Myocyte (in vitro differentiated cells): Measurements from ENCODE around the gene C9orf78. TPM values are rescaled to one million over a fixed set of nuclear protein-coding genes. Genes with fewer than 3 reads are reported as not detected.
A peak's percentile ranks its signal among the peaks of the same experiment; 100 is the strongest.

Source experiments
- DNase-seq: peaks from one replicate; pipeline ENCODE4 v3.0.0-alpha.2; 2012; ENCODE audit warnings: low read depth
- total RNA-seq: library from RNA; depleted of rRNA; stranded (reverse); fragments of >200 nt; gene quantifications from 2 replicates; pipeline ENCODE4 v1.2.3, GENCODE V29; 2014

C9orf78 gene
- total RNA-seq, 1 donor from 2014 or later: 48.0 TPM

DNA sequence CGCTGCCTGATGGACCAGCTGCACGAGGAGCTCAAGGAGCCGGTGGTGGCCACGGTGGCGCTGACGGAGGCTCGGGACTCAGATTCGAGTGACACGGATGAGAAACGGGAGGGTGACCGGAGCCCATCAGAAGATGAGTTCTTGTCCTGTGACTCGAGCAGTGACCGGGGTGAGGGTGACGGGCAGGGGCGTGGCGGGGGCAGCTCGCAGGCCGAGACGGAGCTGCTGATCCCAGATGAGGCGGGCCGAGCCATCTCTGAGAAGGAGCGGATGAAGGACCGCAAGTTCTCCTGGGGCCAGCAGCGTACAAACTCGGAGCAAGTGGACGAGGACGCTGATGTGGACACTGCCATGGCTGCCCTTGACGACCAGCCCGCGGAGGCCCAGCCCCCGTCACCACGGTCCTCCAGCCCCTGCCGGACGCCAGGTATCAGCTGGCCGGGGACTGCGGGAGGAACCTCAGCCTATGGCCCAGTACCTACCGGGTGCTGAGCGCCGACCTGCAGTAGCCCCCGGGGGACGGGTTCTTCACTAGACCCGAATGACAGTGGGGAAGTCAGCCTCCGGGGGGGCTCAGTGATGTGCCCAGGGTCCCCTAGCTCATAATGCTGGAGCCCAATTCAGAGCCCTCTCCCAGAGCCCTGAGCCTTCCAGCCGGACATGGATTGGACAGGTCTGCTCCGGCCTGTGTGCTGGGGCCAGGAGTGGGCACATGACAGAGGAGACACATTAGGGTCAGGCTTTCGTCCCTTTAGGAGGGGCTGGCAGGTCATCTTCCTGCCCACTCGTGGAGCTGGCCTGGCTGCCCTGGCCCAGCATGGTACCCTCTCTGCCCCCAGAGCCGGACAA, 33.2 kb upstream of the C9orf78 start:
- DNase-seq: no peak

DNA sequence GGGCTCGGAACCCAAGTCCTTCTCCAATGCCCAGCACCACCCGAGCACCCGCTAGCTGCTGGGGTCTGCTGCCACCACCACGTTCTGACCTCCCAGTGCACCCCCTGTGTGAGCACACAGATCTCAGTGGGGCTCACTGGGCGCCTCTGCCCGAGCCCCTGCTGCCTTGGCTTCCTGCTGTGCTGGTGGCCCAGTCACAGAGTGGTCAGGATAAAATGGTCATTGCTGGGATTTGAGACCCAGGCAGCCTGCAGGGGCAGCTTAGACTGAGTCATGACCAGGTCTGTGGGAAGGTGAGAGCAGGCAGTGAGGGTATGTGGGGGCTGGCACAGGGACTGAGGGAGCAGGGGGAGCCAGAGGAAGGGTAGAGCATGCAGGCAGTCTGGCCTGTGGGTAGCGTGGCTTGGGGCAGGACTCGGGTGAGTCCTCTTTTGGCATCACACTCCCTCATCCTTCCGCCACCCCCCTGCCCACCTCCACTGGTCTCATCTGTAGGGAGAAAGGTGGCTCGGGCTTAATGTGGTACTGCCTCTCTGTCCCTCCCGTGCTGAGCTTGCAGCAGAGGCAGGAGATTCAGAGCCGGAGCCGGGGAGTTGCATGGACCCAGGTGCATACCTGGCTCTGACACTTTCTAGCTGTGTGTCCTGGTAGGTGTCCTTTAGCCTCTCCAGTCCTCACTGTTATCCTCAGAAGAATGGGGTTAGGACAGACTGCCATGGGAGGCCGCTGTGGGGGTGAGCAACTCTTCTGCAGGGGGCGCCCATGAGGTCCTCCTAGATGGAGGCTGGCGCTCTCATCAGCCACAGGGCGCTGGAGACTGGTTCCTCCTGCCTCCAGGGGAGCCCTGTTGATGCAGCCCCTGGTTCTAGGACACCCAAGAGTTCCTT, 32.3 kb upstream of the C9orf78 start:
- no peak for DNase-seq

DNA sequence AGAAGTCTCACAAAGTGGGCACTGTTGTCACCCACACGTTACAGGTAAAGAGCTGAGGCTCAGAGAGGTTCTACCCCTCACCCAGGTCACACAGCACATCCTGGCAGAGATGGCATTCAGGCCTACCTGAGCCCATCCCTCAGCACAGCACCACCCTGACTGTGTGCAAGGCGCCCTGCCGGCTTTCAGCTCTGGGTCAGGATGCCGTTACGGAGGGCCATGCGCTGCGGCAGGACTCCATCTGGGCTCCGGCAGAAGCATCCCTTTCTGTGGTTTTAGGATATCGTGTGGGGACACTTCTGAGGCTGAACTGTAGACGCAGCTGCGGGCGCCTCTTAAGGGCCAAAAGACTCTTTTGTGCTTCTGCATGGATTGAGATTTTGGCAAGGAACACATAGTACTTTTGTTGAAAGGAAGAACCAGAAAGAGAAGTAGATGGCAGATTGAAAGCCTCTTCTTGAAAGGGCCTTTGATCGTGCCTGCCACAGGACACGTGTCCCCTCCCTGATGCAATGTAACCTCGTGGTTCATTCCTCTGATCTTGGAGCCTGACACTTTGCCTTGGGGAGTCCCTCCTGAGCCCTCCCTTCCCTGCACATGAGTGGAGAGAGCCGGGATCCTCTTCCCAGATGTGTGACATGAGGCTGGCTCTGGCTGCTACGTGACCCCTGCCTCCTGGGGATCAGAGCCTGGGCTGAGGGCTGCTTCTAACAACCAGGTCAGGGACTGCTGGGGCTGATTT, 31.5 kb upstream of the C9orf78 start:
- DNase-seq: no peak

DNA sequence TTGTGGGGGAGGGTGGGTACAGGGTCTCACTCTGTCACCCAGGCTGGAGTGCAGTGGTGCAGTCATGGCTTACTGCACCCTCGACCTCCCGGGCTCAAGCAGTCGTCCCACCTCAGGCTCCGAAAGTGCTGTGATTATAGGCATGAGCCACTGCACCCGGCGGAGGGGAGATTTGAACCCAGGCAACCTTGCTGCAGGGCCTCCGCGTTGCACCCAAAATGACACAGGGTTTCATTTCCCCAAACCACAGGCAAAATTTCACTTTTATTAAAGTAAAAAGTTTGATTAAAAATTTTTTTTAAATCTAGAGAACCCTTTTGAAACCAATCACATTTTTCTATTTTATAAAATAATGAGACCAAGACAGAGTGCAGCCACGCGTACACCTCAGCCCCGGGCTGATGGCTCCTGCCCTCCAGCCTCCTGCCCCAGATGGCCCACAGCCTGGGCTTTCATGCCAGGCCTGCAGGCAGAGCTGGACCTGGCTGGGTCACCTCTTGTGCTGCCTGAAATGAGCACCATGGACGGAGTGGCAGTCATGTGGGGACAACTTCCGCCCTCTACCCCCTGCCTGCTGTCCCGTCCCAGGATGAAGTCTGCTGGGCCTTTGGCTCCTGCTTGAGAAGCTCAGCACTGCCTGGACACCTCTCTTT, 30.7 kb upstream of the C9orf78 start:
- DNase-seq: no peak

DNA sequence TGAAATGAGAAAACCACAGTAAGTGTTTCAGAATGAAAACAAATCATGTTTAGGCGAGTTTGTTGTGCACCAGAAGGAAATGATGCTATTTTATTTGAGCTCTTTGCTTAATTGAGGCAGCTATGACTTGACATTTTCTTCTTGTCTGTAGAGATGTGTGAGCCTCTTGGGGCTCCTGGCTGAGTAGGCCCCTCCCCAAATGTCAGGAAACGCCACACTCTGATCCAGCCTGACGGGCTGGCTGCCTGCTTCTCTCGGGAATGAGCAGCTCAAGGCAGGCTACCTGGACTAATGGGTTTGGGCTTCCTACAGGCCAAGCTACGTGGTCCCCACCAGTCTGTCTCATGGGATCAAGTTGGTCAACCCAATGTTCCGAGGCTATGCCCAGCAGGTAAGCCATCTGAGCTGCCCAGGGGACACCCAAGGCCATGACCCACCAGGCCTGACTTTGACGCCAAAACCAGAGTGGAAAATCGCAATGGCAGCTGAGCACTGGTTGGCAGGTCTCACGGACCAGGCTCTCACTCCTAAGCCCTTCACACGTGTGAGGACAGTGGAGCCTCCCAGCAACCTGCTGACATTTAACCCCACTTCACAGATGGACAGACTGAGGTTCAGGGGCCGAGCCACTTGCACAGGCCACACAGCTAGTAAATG, 30.0 kb upstream of the C9orf78 start:
- DNase-seq: no peak

DNA sequence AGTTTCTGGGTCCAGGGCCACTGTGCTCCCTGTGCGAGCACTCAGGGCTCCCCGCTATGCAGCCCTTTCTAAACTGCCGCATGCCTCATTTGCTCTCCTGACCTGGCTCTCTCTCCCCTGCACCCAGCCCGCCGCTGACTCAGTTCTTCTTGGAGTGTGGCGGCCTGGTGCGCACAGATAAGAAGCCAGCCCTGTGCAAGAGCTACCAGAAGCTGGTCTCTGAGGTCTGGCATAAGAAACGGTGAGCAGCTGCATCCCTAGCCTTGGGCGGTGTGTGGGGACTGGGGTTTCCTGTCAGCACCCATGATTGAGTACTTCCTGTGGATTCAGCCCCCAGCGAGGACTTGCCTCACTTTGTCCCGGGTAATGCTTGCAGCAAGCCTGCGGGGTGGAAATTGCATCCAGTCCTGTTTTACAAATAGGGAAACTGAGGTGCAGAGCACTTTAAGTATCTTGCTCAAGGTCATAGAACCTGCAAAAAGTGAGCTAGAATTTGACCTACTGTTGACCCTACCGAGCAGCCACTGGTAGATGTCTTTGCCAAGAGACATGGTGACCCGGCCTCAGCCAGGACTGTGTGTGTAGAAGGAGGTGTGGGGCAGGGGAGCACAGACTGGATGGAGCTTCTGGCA, 28.1 kb upstream of the C9orf78 start:
- DNase-seq: peak; percentile 30

DNA sequence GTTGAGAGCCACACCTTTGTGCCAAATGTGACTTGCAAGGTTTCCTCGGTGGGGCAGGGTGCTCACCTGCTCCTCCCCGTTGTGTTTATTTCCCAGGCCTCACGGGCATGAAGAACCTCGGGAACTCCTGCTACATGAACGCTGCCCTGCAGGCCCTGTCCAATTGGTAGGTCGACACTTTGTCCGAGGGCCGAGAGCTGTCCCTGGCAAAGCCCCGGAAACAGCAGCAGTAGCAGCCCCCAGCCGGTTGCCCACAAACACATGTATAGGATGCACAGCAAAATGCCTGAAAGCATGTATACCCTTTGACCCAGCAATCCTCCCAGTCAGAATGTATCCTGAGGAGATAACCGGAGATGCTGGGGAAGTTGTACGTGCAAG, 26.4 kb upstream of the C9orf78 start:
- DNase-seq: no peak

DNA sequence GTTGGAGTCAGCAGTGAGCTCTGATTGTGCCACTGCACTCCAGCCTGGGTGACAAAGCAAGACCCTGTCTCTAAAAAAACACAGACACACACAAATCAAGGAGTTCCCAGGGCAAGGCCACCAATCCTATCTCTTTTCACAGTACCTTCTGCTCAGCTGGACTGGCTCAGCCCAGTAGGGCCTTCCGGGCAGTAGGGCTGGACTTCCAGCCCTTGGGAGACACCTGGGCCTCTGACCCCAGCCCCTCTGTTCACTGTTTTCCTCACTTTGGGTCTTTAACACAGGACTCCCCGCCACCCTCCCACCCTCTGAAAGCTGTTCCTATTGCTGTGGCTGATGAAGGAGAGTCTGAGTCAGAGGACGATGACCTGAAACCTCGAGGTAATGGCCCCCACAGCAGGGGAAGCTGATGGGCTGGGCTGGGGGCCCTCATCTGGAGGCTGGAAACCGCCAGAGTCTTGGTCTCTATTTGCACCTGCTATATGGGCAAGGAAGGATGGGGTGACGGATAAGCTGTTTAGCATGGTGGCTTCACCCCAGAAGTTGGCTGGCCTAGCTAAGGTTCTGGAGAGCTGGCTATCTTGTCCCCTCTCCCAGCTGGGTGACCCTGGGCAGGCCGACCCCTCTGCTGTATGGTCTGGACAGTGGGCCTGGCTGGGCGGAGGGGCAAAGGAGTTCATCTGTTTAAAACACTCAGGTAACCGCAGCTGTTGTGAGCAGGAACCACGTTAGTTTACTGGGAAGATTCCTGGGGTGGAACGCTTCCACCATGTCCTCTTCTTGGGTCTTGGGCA, 25.8 kb upstream of the C9orf78 start:
- no peak for DNase-seq

DNA sequence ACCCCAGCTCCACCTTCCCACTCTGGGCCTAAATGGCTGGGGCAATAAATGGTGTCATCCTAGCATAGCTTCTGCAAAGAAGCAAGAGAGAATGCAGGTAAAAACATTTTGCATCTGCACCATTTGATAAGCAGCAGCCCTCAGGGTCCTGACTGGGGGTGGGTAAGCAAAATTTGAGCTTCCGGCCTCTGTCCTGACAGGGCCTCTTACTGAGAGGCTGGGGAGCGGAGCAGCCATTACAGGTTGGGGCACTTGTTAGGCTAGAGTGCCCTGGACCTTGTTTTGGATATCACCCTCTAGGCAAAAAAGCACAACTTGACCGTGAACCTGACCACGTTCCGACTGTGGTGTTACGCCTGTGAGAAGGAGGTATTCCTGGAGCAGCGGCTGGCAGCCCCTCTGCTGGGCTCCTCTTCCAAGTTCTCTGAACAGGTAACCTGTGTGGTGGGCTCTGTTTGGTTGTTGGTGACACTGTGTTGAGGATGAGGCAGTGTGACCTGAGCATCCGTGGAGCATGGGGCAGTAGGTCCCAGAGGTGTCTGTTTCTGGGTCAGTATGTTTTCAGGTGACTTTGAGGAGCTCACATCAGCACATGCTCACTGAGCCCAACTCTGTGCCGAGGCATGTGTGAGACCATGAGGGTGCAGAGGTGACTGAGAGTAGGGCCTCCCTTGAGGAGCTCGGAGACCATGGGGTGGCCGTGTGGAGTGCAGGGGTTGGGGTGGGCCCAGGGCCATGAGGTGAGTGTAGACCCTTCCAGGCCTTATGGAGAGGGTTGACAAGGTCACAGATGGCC, 23.3 kb upstream of the C9orf78 start:
- DNase-seq: no peak

DNA sequence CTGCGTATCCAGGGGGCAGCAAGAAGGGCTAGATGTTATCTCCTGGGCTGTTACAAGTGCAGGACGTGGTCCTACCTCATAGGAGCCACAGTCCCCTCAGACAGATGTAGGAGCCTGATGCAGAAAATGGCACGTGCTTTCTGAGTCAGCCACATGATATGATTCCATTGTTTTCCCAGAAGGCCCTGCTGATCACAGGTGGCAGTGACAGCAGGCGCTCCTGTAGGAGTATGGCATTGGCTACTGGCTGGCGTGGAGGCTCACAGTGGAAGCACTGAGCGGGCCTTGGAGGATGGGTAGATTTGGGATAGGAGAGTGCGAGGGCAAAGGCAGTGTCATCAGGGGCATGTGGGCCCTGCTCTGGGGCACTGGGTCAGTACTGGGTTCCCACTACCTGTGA, 22.1 kb upstream of the C9orf78 start:
- no peak for DNase-seq

DNA sequence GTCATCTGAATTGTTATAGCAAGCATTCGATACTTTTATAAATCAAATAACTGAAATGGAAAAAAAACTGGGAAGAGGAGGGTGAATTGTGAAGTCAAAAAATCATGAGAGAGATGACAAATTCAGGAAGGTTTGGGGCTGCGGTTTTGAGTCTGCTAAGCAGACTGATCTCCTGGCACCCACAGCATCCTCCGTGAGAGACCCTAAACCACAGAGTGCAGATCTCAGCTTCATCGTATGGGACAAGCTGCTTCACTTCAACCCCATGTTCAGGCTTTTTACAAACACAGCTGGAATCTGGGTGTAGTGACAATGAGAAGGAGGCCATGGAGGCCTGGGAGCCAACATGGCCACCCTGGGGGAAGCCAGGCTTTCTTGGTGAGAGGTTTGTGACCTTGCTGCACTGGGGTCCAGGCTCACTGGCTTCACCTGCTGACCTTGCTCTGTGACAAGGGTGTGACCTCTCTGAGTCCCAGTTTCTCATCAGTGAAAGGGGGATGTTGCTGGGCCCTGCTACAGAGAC, 19.6 kb upstream of the C9orf78 start:
- DNase-seq: no peak

DNA sequence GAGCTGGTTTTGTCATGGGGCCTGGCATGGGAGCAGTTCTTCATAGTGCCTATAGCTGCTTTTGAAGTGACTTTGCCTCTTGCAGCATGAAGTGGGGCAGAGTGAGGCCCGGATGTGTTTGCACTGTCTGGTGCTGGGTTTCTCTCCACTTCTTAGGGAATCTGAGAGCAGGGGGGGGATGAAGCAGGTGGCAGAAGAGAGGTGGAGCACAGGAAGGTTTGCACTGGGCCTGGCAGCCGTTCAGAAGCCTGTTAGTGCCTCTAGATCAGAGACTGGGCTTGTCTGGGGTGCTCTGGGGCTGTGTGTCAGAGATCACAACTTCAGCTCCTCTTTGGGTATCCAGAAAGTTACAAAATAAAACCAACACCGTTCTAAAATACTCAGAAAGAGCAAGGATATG, 18.5 kb upstream of the C9orf78 start:
- no peak for DNase-seq

DNA sequence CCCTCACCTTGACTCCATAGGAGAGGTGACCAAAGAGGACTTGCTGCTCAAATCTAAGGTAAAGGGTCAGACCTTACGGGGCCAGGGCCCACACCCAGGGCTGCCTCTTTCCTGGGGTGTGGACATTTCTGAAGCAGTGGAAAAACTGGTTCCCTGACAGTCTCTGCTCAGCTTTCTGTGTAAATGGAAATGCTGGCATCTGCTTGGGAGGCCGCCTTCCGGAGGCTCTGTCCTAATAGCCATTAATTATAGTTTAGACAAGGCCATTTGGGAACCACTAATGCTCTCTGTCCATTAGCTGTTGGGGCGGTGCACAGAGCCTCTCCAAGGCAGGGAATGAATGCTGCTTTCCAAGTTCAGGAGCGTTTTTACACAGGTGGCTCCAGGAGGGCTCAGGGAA, 17.5 kb upstream of the C9orf78 start:
- DNase-seq: no peak

DNA sequence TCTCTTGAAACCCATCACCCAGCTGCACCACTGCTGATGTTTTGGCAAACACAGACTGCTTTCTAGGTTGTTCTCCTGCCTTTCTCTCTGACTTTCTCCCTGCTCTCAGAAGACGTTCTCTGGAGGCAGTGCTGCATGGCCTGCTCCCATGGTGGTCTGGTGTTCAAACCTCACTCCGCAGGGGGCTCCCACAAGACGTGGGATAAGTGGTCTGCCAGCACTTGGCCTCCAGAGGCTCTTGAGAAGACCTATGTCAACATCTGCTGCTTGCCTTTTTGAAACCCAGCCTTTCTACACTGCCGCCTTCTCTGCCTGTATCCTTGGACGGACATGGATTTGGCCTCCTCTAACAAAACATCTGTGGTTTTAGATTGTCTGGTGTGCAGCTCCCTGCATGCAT, 16.7 kb upstream of the C9orf78 start:
- no peak for DNase-seq

DNA sequence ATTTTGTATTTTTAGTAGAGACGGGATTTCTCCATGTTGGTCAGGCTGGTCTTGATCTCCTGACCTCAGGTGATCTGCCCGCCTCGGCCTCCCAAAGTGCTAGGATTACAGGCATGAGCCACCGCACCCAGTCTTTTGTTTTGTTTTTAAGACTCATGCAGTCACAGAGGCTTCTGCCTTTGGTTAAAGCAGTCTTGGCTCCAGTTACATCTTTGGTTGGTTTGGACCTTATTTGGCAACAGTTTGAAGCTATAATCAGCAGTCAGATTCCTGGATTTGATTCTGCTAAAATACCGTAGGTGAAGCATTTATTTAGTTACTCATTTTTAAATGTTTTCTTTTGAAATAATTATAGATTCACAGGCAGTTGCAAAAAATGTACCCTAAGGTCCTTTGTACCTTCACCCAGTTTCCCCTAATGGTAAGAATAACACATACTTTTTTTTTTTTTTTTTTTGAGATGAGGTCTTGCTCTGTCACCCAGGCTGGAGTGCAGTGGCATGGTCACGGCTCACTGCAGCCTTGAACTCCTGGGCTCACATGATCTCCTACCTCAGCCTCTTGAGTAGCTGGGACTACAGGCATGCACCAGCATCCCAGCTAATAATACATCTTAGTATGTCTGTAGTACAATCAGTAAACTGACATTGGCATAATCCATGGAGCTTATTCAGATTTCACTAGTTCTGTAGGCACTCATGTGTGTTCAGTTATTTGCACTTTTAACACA, 15.9 kb upstream of the C9orf78 start:
- DNase-seq: no peak

DNA sequence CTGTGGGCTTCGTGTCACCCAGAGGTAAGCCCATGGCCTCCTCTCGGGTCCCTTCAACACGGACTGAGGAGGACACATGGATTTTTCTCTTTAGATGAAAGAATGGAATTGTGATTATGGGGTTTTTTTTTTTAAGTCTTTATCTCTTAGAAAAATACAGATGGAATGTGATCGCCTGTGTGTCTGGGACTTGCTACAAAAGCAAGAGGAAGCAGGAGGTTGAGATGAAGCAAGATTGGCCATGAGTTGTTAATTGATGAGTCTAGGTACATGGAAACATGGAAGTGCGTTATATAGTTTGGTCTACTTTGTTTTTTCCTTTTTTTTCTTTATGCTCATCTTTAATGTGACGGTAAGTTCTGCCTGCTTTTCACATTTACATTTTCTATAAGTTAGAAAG, 14.8 kb upstream of the C9orf78 start:
- DNase-seq: no peak

DNA sequence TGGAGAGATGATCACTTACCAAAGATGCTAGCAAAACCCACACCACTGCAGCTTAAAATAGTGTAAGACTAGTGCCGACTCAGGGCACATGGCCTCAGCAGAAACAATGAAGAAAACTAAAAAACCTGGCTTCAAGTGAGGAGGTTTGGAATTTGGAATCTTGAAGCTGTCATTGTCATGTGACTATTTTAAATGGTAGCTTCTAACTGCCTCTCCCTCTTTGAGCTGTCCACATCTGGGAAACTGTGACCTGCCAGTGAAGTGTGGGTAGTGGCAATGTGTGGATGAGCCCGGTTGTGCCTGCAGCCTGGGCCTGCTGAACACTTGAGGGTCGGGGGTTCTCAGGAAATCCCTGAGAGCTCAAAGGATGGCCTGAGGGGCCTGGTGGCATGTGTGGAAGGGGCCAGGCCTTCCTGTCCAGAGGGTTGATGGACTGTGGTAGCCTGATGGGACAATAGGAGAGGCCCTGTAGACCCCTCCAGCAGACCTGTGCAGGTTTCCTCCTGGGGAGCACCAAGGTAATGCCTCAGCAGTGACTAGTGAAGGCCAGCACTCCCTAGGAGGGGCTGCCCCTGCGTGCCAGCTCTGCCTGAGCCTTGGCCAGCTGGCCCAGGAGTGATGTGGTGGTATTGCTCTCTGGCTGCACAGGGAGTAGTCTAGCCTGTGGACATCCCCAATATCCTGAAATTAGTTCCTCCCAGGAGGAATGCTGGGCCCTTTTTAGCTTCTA, 13.8 kb upstream of the C9orf78 start:
- no peak for DNase-seq
